SK-N-DZ (cell line): ENCODE measurements around the gene WFDC12.

ENCODE experiments used
- DNase-seq: peaks from one replicate; pipeline ENCODE4 v3.0.0-alpha.2; 2015; ENCODE audit warnings: low spot score

Gene WFDC12

DNA sequence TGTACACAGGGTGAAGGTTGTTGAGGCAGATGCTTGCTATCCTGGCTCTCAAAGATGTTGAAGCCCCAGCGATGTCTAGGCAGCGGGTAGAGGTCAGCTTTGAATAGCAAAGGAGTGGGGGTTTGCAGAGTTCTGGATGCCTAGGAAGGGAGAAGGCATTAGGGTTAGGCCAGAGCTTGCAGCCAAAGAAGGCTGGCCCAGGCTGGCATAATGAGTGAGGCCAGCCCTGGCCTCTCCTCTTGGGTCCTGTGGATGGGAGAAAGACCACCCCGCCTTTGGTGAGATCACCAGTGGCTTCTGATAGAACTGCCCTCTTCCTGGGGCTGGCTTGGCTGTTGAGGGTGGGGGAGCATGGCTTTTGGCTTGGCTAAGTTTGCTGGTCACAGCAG is 8.9 kb downstream of the WFDC12 start:
- no peak for DNase-seq

DNA sequence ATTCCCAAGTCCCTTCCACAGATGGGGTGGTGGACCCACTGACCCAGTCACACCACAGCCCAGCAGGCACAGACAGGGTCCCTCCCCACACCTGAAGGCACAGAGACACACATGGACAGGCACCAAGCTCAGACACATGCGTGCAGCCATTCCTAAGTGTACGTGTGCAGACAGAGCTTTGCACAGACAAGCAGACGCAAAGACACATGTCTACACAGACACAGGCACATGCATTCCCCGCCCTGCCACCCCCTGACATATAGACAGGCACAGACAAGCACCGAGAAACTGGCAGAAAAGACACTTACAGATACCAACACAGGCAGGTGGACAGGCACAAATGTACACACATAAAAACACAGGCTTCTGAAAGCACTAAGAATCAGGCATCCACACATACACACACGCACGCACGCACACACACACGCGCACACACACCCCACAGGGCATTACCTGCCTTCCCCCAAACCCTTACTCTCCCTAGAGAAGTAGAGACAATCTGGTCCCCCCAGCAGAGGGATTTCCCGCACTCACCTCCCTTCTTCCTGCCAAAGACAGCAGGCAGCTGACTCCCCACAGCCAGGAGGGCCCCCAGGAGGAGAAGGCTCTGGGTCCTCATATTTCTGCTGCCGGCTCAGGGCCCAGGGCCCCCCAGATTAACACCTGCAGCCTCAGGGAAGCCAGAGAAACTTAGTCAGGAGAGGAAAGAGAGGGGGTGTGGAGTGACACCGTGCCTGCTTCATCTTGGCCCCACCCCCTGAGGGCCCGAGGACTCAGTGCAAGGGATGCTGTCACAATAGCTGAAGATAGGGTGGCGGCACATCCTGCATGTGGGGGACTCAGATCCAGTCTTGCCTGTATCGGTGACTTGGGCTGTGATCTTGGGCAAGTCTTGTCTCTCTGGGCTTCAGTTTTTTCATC is 9.5 kb downstream of the WFDC12 start, which contains the start of gene WFDC5:
WFDC5 (minus strand) TSS at position 710 of the 921 bp plus-strand sequence; CDS start at position 619, 91 bp downstream.
- DNase-seq, result no peak

DNA sequence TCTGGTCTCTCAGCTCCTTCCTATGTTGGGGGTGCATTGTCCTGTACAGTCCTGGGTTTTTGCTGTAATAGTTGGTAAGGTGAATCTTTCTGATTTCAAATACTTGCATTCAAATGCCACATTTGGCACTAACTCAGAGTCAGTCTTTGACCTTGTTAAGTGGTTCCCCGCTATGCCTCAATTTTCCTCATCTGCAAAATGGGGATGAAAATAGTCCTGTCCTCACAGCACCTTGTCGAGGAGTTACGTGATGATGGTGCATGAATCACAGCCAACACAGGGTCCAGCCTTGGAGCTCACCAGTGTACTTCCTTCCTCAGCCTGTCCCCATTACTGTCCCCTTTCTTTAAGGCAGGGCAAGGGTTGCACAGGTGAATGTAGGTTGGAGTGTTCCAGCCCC is 10.4 kb downstream of the WFDC12 start:
- DNase-seq, result no peak

DNA sequence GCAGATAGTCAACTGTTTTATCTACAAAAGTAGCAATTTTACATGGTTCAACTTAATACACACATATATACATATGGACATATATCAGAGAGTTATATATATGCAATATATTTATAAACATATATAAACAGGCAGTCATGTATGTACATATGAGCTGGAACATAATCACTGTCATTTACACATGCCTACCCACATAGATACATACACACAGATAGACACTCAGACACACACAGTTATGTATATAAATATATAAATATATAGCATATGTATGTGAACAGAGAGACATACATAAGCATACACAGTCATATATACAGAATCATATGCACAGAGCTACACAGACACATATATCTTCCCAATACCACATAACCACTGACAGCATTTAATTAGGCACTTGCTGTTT is 11.5 kb downstream of the WFDC12 start:
- no peak for DNase-seq

DNA sequence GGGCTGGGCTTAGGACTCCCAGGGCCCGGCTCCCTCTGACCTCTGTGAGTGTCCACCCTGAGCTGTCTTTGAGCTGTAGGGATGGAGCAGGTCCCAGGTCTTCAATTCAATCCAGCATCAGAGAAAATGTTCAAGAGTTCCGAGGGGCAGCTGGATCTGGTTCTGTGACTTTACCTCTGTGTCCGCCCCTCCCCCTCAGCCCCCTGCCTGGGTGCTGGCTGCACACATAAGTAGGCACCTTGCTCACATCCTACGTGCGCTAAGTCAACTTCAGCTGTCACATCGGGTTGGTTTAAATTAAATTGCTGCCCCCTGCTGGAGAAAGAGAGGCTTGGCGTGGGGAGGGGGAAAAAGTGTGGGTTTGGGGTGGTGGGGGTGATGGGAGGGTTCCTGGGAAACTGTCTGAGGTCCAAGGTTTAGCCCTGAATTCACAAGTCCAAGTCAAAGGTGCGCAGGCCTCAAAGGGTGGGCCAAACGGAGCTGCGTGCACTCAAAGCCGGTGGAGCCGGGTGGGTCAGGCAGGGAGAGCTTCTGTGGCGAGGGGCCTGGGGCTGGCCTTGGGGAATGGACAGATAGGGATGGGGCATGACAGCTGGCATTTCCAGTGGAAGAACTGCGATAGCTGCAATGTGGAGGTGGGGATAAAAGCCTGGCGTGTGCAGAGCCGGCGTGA is 12.3 kb downstream of the WFDC12 start:
- DNase-seq, result peak; percentile 35

DNA sequence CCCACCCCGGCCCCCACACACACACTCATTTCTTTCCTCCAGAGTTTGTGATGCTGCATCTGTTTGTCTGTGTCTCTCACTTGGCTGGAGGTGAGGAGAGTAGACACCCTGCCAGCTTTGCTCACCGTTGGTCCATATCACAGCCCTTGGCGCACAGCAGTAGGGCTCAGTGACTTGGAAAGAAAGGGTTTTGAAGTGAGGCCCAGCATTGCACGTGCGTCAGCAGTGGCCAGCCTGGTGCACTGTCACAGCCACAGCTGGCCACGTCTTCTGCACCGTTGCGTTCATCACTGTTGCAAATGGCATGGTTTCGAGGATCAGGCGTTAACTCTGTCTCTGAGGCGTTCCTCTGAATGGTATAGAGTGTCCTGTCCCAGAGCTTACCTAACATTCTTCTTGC is 13.0 kb downstream of the WFDC12 start:
- DNase-seq, result no peak

DNA sequence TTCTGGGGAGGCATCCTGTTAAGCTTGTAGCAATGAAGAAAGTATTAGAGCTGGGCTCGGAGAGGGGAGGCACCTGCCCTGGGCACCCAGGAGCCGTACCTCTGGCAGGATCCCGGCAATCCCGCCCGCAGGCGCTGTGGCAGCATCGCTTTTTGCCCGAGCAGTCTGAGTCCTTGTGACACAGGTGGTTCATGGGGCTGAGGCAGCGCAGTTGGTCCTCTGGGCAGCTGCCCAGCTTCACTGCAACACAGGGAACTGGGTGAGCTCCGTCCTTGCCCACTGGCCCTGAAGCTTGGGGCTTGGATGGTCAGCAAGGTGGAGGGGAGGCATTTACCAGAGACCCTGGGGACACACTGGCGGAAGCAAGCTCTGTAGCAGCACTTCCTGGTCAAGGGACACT is 14.0 kb downstream of the WFDC12 start:
- DNase-seq, result no peak

DNA sequence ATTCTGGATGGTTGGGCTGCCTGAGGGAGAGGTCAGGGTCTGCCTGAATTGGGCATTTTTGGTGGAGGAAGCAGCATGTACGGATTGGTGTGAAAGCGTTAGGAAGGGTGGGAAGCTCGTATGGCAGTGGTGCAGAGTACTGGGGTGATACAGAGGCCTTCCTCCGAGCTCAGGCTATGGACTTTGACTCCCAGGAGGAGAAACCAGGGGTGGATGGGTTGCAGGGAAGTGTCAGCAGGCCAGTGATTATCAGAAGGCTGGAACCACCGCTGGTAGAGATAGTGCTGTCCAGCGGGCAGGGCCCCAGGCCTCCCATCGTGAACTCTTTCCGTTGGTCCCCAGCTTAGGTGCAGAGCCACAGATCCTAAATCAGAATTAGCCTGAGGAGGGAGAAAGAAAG is 14.6 kb downstream of the WFDC12 start:
- no peak for DNase-seq

DNA sequence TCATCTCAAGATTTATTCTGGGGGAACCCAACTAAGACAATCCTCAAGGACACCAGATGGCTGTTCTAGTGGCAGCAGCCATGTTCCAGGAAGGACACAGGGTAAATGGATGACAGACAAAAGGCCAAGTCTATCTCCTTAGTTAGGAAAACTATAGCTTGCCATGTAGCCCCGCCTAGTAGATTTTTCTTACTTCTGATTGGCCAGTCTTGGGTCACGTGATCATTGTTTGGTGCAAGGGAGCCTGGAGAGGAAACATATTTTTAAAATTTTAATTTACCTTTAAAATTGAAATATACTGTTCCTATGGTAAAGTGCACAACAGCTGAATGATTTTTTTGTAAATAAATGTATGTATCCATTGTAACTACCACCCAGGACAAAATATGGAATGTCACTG is 18.9 kb downstream of the WFDC12 start:
- DNase-seq, result no peak

DNA sequence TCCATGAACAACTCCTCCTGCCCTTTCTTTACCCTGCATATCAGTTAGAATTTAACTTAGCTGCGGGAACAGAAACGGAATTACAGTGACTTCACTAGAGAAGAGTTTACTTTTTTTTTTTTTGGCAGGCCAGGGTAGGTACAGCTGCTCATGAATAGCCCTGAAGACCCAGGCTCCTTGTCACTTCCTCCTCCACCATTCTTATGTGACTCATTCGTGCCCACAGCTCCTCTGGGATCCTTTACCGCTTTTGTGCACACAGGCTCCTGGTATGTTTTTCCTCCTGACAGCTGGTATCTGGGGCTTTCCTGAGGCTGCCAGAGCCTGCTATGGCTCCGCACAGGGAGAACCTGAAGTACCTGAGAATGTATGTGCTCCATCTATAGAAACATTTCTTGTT is 19.5 kb downstream of the WFDC12 start:
- no peak for DNase-seq

DNA sequence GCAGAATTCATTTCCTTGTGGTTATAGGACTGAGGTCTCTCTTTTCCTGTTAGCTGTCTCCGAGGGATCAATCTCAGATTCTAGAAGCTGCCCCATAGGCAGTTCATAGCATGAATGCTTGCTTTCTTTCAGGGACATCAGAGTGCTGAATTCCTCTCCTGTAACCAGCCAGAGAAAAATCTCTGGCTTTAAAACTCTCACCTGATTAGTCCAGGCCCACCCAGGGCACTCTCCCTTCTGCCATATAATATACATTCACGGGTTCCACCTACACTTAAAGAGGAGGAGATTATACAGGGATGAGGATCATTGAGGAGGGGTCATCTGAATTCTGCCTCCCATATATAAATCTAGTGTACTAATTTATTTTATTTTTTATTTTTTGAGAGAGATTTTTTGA is 21.2 kb downstream of the WFDC12 start:
- DNase-seq, result no peak

DNA sequence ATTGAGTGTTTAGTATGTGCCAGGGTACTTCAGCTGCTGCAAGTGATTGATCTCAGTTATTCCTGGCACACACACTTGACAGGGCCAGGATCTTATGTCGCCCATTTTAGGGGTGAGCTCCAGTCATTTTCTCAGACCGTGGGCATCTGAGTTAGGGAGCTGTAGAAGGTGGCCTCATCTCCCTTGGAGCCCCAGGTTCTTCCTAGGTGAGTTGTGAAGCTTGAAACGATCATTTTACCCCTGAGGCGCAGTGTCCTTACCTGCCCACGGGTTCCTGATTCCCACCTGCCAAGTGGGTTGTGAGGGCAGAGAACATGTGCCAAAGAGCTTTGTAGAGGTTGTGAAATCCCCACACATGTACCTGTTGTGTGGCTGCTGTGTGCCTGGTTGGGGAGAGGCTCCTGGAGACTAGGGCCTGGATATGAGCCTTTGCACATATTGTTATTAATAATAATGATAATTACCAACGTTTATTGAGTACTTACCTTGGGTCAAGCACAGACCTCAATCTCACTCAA is 22.9 kb downstream of the WFDC12 start:
- no peak for DNase-seq

DNA sequence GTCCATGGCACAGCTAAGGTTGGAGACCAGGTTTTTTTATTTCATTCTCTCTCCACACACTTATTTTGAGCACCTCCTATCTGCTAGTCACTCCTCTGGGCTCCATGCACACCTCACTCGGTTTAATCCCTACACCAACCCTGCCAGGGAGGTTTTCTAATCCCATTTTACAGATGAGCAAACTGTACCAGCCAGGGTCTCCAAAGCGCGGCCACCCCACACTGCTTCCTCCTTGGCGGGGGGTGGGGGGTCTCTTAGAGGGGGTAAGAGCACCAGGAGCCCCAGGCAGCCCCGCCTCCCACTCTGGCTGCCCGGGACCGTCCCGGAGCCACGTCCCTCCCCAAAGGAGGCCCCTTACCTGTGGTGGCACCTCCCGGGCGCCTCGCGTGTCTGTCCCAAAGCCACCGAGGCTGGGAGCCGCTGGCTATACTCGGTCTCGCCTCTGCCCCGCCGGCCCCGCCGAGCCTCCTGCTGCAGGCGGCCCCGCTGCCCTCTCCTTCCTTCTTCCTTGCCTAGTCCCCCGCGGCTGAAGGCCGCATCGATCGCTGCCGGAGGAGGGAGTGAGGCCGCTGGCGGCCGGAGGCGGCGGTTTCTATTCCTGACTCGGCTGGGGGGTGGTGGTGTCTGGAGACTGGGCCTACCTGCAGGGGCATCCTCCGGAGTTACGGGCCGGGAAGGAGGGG is 23.6 kb downstream of the WFDC12 start, which contains the start of gene KCNS1:
KCNS1 (minus strand) TSS at position 565 of the 683 bp plus-strand sequence. CDS start 1,891 bp downstream, outside the sequence.
- peak; percentile 43 for DNase-seq

DNA sequence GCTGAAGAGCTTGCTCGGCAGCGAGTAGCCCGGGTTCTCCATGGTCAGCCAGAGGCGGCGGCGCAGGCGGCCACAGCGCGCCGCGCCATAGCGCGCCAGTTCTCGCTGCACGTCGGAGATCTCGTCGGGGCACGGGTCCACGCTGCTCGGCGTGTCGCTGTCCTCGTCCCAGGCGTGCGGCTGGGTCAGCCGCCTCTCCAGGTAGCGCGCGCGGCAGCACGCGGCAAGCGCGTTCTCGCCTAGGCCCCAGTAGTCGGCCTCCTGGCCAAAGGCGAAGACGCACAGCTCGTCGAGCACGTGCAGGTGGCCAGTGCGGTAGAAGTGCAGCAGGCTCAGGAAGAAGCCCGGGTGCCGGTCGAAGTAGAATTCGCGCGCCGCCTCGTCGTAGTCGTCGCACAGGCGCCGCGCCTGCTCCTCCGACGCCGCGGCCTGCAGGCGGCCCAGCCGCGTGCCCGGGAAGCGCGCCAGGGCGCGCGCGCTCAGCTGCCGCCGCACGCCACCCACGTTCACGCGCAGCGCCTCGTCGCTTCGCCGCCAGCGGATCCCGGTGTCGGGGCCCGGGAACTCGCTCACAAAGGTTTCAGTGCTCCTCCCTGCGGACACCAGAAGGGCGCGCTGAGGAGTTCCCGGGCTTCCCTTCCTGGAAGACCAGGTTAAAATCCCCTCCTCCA is 26.0 kb downstream of the WFDC12 start:
- DNase-seq, result peak; percentile 58

DNA sequence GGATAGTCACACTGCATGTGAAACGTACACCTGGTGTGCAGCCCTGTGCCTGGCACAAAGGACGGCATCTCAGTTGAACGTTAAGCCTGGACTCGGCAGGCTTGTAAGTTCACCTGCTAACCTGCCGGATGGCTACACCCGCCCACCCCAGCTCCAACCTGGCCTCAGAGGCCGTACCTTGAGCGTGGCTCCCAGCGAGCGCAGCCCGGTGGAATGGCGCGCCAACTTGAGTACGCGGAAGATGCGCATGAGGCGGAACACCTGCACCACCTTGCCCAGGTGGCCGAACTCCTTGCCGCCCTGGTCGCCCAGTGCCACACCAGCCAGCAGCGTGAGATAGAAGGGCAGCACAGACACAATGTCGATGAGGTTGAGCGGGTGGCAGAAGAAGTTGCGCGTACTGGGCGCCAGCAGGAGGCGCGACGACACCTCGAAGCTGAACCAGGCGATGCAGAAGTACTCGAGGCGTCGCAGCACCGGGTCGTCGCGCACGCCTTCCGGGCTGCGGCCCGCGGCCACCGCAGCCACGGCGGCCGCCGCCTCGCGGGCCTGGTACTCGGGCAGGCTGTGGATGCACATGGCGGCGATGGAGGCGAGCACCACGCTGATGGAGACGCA is 26.7 kb downstream of the WFDC12 start:
- DNase-seq, result no peak

DNA sequence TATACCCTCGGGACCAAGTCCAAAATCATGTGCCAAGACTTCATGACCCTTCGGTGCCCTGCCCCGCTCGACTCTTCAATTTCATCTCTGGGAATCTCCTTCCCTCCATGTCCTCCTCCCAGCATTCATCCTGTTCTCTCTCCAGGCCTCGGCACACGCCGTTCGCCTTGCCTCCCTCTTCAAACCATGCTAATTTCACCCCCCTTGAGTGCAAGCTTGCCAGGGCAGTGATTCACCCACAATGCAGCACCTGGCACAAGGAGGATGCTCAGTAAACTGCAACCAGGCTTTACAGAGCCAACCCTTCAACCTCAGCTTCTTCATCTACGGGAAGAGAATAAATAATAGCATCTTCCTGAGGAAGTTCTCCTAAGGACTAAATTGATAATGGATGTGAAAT is 27.5 kb downstream of the WFDC12 start:
- DNase-seq, result no peak

DNA sequence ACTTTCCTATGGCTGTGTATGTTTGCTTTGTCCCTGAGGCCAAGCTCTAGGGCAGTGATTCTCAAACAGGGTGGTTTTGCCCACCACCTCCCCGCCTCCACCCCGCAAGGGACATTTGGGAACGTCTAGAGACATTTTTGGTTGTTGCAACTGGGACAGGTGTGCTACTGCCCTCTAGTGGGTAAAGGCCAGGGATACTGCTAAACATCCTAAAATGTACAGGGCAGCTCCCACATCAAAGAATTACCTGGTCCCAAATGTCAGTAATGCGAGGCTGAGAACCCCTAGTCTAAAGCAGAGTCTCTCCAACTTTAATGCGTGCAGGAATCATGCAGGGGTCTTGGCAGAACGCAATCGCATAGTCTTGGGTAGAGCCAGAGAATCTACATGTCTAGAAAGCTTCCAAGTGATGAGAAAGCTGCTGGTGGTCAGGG is 28.4 kb downstream of the WFDC12 start:
- DNase-seq, result peak; percentile 59

DNA sequence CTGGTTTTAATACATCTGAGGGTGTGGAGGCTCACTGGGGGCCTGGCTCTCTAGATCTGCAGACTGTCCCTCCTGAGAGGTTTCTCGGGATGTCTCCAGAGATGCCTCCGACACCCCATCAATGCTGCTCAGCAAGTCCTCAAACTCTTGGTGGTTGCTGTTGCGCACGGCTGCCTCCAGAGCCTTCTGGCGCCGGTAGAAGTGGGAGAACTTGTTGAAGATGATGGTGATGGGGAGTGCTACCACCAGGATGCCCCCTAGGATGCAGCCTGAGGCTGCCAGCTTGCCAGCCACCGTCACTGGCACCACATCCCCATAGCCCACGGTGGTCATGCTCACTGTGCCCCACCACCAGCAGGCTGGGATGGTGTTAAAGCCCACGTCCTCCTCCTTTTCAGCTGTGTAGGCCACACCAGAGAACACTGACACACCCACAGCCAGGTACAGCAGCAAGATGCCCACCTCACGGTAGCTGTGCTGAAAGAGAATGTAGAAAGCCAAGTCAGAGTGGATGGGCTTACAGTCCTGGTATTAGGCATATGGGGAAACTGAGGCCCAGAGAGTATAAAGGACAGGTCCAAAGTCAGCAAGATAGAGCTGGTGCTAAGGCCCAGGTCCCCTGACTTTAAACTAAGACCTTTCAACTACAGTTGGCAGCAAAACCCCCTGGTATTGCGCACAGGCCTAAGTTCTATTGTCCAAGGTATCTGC is 29.2 kb downstream of the WFDC12 start:
- DNase-seq, result no peak

DNA sequence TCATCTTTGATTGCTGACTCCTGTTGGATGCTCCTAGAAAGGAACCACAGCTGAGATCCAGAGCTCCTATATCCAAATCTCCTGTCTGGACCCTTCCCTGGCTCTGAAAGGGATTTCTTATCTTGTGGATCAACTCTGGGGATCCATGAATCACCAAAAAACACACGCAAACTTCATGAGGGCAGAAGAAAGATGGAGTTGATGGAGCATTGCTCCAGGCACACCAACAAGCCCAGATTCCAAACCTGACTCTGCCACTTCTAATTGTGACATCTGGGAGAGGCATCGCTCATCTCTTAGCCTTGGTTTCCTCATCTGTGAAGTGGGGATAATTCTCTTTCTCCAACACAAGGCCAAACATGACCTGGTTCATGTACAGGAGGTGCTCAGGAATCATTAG is 30.1 kb downstream of the WFDC12 start:
- no peak for DNase-seq

DNA sequence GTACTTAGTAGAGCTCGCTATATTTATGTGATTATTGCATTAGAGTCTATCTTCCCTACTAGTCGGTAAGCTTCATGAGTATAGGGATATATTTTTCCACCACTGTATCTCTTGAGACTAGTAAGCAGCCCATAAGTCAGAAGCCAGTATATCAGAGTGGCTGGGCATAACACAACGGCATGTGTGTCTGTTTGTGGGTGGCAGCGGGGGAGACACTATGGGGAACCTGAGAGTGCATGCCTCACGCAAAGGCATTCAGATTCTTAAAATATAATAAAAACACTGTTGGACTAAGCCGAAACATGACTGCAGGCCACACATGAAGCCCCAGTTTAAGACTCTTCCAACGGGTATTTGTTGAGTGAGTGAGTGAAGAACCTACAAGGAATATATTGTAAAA is 31.4 kb downstream of the WFDC12 start:
- no peak for DNase-seq
